HepG2 (cell line): ENCODE data around the gene MCU. TPM values are rescaled to one million over a fixed set of nuclear protein-coding genes. Genes with fewer than 3 reads are reported as not detected.

ENCODE experiments used
- ATAC-seq: fragments of 200-7000 bp; cut with Tn5 transposase; 3 replicates; pipeline ENCODE4 v1.9.1; 2020; ENCODE audit warnings: mild to moderate bottlenecking, moderate library complexity
- BruUV-seq: library from RNA; stranded (reverse); fragments of 400-500 nt; replicated peaks from 2 replicates; lab custom pipeline; 2021; lab: Mats Ljungman, UMichigan
- CTCF ChIA-PET: fragments of 300-600 bp; formaldehyde crosslinking; extraction: SDS; loops from one replicate; lab custom pipeline; 2021; ENCODE audit warnings: low total read pairs, inconsistent platforms, low intra/inter-chr PET ratio; lab: Yijun Ruan, JAX
- POLR2A ChIA-PET: fragments of 350-600 bp; sonication (Branson Sonifier 250); formaldehyde crosslinking; loops from one replicate; lab custom pipeline; 2020; ENCODE audit warnings: antibody characterized with exemption, inconsistent platforms; lab: Yijun Ruan, JAX
- DNase-seq: peaks from one replicate; pipeline ENCODE4 v3.0.0-alpha.2; 2015; ENCODE audit warnings: low spot score
- FAIRE-seq: peaks from 3 replicates; lab custom pipeline; 2011; peaks lifted over from hg19 to GRCh38; lab: Jason Lieb, UNC
- H2AFZ ChIP-seq: one replicate; pipeline ENCODE4 v1.6.1; 2011; ENCODE audit warnings: low read length, inconsistent platforms
- H3K27ac ChIP-seq: fragments of 300-600 bp; 3 replicates; pipeline ENCODE4 v1.8.0; 2011; ENCODE audit warnings: mixed run types, mild to moderate bottlenecking, mixed read lengths, low read length, inconsistent platforms; ENCODE audit not compliant: insufficient read depth; ENCODE audit errors: extremely low read length
- H3K27me3 ChIP-seq, 2 experiments: fragments of 200-600 bp in 1 of 2; 2 replicates in 1 of 2; 3 replicates in 1 of 2; pipeline versions ENCODE4 v1.6.0 to v1.8.0; 2011; ENCODE audit warnings: low read length in 2 of 2, mild to moderate bottlenecking in 2 of 2, moderate library complexity in 2 of 2, inconsistent platforms in 1 of 2; ENCODE audit not compliant: insufficient read depth in 2 of 2, control insufficient read depth in 1 of 2
- H3K36me3 ChIP-seq, 2 experiments: fragments of 200-600 bp in 1 of 2; replicated peaks in 1 of 2; 2 replicates in 1 of 2; 3 replicates in 1 of 2; pipeline versions ENCODE4 v1.5.1 to v1.8.0; 2011; ENCODE audit warnings: low read length in 2 of 2, inconsistent platforms in 1 of 2; ENCODE audit not compliant: insufficient read depth in 2 of 2, control insufficient read depth in 1 of 2
- H3K4me1 ChIP-seq: 2 replicates; pipeline ENCODE4 v1.5.1; 2012; ENCODE audit warnings: low read length, inconsistent platforms; ENCODE audit not compliant: insufficient read depth
- H3K4me2 ChIP-seq: 2 replicates; pipeline ENCODE4 v1.6.0; 2011; ENCODE audit warnings: low read depth, low read length, inconsistent platforms
- H3K4me3 ChIP-seq, 3 experiments: fragments of 200-600 bp in 1 of 3; sonication (generic), shearing (Covaris generic) in 1 of 3; replicated peaks in 1 of 3; 2 replicates each; pipeline ENCODE4 v1.5.1; 2011 to 2016; ENCODE audit warnings: low read length in 3 of 3, inconsistent platforms in 2 of 3, low read depth in 2 of 3, mild to moderate bottlenecking in 2 of 3, control low read depth in 1 of 3, mixed read lengths in 1 of 3; ENCODE audit not compliant: insufficient read depth in 1 of 3
- H3K79me2 ChIP-seq: one replicate; pipeline ENCODE4 v1.6.1; 2011; ENCODE audit warnings: low read length, inconsistent platforms; ENCODE audit not compliant: insufficient read depth
- H3K9ac ChIP-seq: 2 replicates; pipeline ENCODE4 v1.6.0; 2011; ENCODE audit warnings: mild to moderate bottlenecking, low read depth, low read length, inconsistent platforms; ENCODE audit not compliant: insufficient read depth
- H3K9me3 ChIP-seq: 2 replicates; pipeline ENCODE4 v1.5.1; 2012; ENCODE audit warnings: mild to moderate bottlenecking, low read length
- H4K20me1 ChIP-seq: 2 replicates; pipeline ENCODE4 v1.6.0; 2011; ENCODE audit warnings: inconsistent platforms, mild to moderate bottlenecking, low read length, moderate library complexity; ENCODE audit not compliant: insufficient read depth
- ARID3A ChIP-seq: IDR thresholded peaks from 2 replicates; pipeline ENCODE4 v1.6.1; 2012; ENCODE audit warnings: low read depth, low read length, improper control_type of control experiment
- SALL2 ChIP-seq: sonication (generic); formaldehyde crosslinking; IDR thresholded peaks from 2 replicates; pipeline ENCODE4 v1.8.1; 2023; ENCODE audit warnings: mild to moderate bottlenecking, missing genetic modification reagents, inconsistent platforms
- ZNF564 ChIP-seq: sonication (generic); formaldehyde crosslinking; IDR thresholded peaks from 2 replicates; pipeline ENCODE4 v1.8.1; 2023; ENCODE audit warnings: mild to moderate bottlenecking, missing genetic modification reagents
- in situ Hi-C: cut with HindIII; loops from 2 replicates; pipeline ENCODE4 v1.10.0; 2017; ENCODE audit warnings: low pct_unique_long_range_greater_than_20kb; ENCODE audit not compliant: extremely low pct_ligation_motif_present
- intact Hi-C: fragments of 100-400 bp; cut with micrococcal nuclease; formaldehyde crosslinking; loops from one replicate; pipeline ENCODE4 v1.10.0; 2022; ENCODE audit not compliant: unreplicated experiment
- polyA plus RNA-seq, 8 experiments: library from polyadenylated mRNA; depleted of rRNA in 3 of 8; stranded (reverse) in 7 of 8; unstranded in 1 of 8; fragments of >200 nt; fragmentation: Illumina TruSeq in 4 of 8; extraction: Trizol in 4 of 8; gene quantifications; 2 replicates each; pipeline versions ENCODE4 v1.2.1 to v1.2.3, GENCODE V29; 2011 to 2016; ENCODE audit warnings: low read depth in 4 of 8, missing spikeins in 1 of 8, mixed read lengths in 1 of 8; ENCODE audit not compliant: insufficient read depth in 1 of 8
- total RNA-seq, 5 experiments: library from RNA; depleted of rRNA; stranded (reverse); fragments of >200 nt; fragmentation: Illumina TruSeq; extraction: Trizol; gene quantifications; 2 replicates each; pipeline ENCODE4 v1.2.3, GENCODE V29; 2016; ENCODE audit warnings: low read depth in 1 of 5

MCU gene
- total and polyA plus RNA-seq, 2 of the 13 experiments (the other 11 are each of a cell fraction or from before 2014, with no cell fraction given), result 25.9 to 64.5 TPM

GRCh38 chr10:72832701-72833100, 140.8 kb downstream of the MCU start:
- ATAC-seq (no peak), FAIRE-seq (no peak)

More at GRCh38 chr10:72832701-72833100, 140.8 kb downstream of the MCU start:
- POLR2A ChIA-PET, result no interaction called here
- Histone ChIP-seq H3K4me2 (no peak overlapping the region), H3K9ac (no peak overlapping the region), H3K27me3 (no peaks in the 10 kb centered on the region), H2AFZ (no peak overlapping the region), H3K27ac (no peak overlapping the region), H4K20me1 (no peaks in the 10 kb centered on the region), H3K4me1 (0 out of 2 replicates have a peak, but pooled peaks cover 4% of the 10 kb centered on the region), H3K36me3 (peaks cover 4 to 5% of the 10 kb centered on the region in 2 experiments; a peak in 3 of 5 replicates), H3K9me3 (no peaks in the 10 kb centered on the region), H3K4me3 (no peak overlapping the region), H3K79me2 (no peaks in the 10 kb centered on the region)
- intact Hi-C loops, result loop anchor here (10.0 kb wide), 1 partner anchor 288 kb away; no protein-coding TSS in a partner anchor
- CTCF ChIA-PET, result interaction anchor here (2.4 kb wide), 1 partner anchor 468 kb away, joined by 18 read pairs; no protein-coding TSS in a partner anchor
- TF ChIP-seq ZNF564 (CRISPR knock-in tag), result no peak
- TF ChIP-seq ARID3A, result no peak
- TF ChIP-seq SALL2 (CRISPR knock-in tag), result no peak
- DNase-seq, result no peak
- in situ Hi-C loops, result loop anchor here (5.0 to 10.0 kb wide), 2 partner anchors 140 to 468 kb away; partner anchors contain the start of gene MCU
- no TSS peak for BruUV-seq
